GM18858 (cell line): Measurements from ENCODE around the gene SGPP1.
"Not testable (repeated sequence)": the region's sequence is repeated elsewhere in the genome, so short reads cannot be mapped to it uniquely, and the experiment has no call there.

Experiments
- ATAC-seq: cut with Tn5 transposase; IDR thresholded peaks from one replicate; pipeline ENCODE4 v1.9.1; 2021; ENCODE audit not compliant: unreplicated experiment

SGPP1 gene

DNA sequence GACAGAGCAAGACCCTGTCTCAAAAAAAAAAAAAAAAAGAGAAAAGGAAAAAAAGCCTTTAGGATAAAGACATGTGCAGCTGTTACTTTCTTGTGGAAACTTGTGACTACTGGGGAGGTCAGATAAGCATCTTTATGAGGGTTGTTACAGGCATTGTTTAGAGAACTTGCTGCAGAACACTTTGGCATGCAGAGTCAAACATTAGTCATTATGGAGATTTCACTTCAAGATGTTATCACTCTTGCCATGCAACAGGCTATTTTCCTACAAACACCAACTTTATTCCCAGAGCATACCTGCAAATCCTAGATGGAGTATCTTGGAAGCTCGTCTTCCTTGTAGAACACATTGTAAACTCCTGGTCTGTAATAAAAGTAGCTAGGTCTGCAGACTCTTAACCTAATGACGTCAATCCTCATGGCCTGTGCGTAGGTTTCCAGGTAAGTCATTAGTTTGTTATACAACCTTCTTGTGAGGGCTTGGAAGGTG is 49.9 kb downstream of the SGPP1 start:
- no peak for ATAC-seq

DNA sequence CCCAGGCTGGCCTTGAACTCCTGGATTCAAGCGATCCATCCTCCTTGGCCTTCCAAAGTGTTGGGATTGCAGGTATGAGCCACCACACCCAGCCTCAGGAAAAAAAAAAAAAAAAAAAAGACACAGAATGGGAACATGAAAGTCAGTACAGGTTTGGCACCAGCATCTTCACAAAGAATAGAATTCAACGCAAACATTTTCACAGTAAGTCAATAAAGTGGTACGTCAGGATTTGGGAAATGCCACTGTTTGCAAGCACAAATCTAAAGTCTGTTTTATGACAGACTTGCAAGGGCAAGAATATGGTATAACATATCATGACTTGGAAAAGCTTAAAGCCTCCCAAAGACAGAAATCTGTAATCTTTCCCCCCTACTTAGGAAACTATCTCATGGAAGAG is 51.2 kb downstream of the SGPP1 start:
- ATAC-seq: no peak

DNA sequence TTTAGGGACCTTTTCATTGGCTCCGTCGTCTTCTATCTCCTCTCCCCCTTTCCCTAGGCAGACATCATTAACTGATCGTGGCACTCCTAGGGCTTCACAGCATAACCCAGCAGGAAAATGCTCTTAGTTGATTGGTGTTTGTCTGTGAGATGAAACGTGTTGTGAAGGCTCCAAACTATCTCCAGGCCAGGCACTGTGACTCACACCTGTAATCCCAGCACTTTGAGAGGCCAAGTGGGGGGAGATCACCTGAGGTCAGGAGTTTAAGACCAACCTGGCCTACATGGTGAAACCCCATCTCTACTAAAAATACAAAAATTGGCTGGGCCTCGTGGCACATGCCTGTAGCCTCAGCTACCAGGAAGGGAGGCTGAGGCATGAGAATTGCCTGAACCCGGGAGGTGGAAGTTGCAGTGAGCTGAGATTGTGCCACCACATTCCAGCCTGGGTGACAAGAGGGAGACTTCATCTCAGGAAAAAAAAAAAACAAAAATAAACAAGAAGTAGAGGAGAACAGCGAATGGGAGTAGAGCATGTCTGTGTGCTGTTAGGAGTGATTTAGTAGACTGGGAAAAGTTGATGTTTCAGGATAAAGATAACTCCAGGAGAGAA is 53.9 kb downstream of the SGPP1 start:
- ATAC-seq: no peak

- ATAC-seq: no peak
Observed at GRCh38 chr14:63673255-63673654, 54.6 kb downstream of the SGPP1 start.

DNA sequence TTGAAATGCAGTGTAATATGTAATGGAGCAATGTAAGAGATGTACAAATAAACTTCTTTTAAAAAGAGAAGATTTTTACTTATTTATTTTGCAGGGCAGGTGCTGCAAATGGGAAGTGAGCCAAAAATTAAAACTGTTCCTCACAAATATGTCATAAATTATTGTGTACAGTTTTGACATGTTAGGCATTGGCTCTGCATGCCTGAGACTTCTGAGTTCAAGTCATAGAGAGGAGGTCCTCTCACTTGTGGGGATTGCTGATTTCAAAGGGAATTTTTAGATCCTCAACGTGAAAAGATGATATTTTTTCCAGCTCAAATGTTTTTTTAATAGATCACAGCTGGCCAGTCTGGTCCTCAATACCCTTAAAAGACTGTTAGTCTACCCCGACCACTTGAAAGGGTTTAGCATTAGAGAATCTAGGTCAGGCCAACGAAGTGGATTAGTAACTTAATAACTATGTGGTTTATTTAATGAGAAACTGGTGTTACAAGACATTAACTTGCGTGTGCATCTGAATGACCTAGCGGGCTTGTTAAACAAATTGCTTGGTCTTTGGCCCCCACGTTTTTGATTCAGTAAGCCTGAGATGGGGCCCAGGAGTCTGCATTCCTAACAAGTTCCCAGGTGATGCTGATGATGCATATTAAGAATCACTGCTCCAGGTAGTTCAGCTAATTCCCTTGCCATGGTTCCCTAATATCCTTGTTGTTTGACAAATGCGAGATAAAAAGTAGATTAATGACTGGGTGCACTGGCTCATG is 55.3 kb downstream of the SGPP1 start:
- ATAC-seq: no peak

DNA sequence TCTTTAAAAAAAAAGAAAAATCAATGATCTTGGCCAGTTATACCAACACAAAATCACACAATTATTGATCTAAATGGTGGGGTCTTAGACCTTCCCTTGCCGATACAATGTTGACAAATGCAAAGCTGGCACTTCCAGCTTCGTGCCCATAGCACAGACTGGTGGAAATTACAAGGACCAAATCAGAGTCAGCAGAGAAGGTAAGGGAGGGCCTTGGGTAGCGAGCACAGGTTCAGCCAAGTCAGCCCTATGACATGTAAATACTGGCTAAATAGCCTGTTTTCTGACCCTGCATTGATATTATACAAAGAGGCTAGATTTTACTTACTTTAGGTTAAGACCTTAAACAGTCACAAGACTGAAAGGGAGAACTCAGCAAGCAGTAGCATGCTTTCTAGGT is 55.9 kb downstream of the SGPP1 start:
- ATAC-seq: no peak

GRCh38 chr14:63670692-63671091 is 57.2 kb downstream of the SGPP1 start:
- no peak for ATAC-seq

DNA sequence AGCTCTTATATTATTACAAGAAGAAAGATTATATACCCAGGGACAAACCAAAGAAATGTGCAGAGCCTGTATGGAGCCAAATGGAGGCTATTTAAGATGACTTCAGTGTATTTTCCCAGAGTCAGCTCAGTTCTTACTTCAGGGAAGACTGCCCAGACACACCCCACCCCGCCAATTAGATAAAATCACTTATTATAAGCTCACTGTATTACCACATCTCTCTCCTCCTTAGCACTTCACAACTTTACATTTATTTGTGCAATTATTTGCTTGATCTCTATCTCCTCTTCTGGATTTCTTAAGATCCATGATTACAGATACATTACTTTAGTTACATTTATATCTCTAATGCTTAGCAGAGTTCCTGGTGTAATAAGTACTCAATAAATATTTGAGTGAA is 61.5 kb downstream of the SGPP1 start:
- no peak for ATAC-seq

DNA sequence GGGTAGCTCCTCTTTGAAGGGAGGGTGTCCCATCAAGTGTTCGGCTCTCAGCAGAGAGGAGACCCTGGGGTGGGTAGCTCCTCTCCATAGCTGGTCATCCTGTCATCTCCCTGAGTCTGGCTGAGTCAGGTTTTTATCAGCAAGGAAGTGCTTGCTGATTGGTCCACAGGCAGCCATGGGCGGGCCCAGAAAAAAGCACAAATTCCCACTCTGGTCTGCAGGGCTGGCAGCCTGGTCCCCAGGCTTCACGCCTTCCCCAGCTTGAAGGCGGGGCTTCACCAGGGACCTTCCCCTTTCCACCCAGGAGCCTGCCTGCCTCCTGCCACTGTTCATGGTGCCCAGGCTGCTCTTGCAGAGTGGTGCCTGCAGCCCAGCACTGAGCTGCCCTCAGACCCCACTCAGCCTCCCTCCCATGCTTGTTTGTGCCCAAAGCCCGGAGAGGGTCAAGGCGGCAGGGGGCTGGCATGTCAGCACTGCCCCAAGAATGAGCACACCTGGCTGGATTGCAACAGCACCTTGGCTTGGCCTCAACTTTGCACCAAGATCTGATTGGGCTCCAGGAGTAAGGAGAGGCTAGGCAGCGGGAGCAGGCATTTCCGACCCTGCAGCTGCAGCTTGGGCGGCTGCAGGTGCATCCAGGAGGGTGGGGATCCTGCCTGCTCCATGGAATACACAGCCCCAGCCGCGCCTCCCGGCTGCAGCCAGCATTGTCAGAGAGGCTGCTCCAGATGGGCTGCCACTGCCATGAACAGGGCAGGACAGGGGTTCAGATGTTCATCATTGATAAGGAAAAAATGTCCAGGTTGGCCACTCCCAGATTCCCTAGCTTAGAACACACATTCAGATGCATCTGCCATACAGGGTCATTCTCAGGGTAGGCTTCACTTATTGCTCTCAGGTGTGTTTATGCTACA is 64.2 kb downstream of the SGPP1 start:
- ATAC-seq: no peak

- ATAC-seq: no peak
Observed at GRCh38 chr14:63662776-63663175, 65.1 kb downstream of the SGPP1 start.

GRCh38 chr14:63661881-63662280 is 66.0 kb downstream of the SGPP1 start:
- ATAC-seq: not testable (repeated sequence)

- no peak for ATAC-seq
Observed at GRCh38 chr14:63659726-63660125, 68.1 kb downstream of the SGPP1 start.

DNA sequence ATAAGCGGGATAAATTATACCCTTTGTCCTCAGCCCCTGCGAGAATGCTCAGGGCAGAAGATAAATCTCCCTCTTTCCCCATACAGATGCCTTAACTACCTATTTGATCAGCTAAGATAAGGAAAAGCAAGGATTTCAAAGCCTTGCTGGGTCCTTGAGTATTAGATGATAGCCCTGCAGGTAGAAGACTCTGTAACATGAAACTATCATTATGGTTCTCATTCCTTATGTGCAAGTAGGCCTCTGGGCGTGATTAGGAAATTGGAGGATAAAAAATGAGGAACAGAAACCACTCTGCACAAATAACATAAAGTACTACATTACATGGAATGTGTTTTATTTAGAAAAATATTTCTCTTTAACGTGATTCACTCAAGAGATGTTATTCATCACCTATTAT is 71.7 kb downstream of the SGPP1 start:
- no peak for ATAC-seq

- ATAC-seq: no peak
Observed at GRCh38 chr14:63654936-63655335, 72.9 kb downstream of the SGPP1 start.

DNA sequence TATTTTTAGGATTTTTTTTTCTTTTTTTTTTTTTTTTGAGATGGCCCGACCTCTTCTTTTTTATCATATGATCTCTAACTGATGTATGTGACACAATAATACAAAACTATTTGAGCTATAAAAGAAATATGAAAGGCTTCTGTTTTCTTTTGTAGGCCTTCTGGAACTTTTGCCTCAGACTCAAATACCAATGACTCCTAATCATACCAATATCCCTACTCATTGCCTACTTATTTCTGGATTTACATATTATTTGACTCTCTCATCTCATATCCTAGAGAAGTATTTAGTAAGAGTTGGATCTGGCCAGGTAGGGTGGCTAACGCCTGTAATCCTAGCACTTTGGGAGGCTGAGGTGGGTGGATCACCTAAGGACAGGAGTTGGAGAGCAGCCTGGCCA is 73.5 kb downstream of the SGPP1 start:
- no peak for ATAC-seq

DNA sequence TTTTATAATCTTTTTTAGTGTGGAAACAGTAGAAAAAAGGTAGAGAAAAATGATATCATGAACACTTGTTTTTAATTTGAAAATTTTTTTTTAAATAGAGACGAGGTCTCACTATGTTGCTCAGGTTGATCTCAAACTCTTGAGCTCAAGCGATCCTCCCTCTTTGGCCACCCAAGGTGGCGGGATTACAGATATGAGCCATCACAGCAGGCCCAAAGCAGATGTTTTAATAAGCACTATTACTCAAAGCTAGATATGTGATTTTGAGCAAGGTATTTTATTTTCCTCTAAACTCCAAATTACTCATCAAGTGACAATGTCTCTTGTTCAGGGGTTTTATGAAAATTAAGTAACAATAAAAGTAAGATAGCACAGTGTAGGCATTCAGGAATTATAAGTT is 75.5 kb downstream of the SGPP1 start:
- no peak for ATAC-seq

DNA sequence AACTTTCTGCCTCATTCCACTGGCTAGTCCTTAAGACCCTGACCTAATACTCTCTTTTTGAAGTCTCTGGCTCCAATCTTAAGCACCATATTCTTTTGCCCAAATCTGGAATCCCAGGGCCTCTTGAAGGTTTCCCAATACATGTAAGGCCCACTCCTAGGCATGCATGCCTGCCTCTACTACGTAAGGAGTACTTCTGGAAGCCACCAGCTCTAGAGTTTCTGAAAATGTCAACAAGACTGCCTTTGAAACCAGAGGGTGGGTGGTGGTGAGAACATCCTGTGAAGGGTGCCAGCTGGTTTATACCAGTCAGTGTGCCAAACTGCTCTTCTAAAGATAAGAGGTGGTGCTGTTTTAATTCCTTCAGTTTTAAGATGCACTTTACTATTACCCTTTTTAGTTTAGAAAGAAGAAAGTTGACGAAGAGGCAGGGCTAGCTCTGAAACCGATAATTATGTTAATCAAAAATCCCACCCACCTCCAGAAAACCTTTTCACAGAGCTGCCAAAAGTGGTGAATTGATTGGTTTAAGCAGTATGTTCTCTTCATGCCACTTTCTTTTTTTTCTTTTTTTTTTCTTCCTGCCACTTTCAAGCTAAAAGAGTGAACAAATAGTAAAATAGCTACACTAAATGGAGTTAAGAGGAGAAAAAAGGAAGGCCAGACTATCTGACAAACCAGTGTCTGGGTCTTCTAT is 77.5 kb downstream of the SGPP1 start:
- ATAC-seq: no peak

DNA sequence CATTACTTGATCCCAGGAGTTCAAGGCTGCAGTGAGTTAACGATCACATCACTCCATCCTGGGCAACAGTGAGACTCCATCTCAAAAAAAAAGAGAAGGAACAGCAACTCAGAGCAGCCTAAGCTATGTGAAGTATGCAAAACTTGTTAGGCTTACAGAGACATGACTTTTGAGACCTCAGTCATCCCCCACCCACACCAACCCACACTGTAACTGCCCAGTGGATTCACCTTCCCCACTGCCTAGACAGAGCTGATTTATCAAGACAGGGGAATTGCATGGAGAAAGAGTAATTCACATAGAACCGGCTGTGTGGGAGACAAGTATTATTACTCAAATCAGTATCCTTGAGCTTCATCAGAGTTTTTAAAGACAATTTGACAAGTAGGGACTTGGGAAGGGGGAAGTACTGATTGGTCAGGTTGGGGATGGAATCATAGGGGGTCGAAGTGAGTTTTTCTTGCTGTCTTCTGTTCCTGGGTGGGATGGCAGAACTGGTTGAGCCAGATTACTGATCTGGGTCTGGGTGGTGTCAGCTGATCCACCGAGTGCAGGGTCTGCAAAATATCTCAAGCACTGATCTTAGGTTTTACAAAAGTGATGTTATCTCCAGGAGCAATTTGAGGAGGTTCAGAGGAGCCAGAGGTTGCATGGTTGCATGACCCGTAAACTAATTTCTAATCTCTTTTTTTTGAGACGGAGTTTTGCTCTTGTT is 80.0 kb downstream of the SGPP1 start:
- no peak for ATAC-seq

DNA sequence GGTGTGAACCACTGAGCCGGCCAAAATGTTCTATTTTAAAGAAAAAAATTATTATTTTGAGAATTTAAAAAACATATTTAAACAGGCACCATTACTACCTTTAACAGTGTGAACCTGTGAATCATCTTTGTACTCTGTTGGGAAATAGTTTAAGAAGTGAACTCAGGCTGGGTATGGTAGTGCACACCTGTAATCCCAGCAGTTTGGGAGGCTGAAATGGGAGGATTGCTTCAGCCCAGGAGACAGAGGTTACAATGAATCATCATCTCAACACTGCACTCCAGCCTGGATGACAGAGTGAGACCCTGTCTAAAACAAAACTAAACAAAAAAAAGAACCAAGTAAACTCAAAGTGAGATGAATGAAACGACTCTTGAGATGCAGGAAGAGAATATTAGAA is 83.1 kb downstream of the SGPP1 start:
- no peak for ATAC-seq

GRCh38 chr14:63642656-63643382 is 85.0 kb downstream of the SGPP1 start:
- no peak for ATAC-seq
